ENCODE measurements around the gene GPR84. TPM values are rescaled to one million over a fixed set of nuclear protein-coding genes. Genes with fewer than 3 reads are reported as not detected.

GPR84 gene
- total RNA-seq, 1 donor from 2014 or later, result not detected

DNA sequence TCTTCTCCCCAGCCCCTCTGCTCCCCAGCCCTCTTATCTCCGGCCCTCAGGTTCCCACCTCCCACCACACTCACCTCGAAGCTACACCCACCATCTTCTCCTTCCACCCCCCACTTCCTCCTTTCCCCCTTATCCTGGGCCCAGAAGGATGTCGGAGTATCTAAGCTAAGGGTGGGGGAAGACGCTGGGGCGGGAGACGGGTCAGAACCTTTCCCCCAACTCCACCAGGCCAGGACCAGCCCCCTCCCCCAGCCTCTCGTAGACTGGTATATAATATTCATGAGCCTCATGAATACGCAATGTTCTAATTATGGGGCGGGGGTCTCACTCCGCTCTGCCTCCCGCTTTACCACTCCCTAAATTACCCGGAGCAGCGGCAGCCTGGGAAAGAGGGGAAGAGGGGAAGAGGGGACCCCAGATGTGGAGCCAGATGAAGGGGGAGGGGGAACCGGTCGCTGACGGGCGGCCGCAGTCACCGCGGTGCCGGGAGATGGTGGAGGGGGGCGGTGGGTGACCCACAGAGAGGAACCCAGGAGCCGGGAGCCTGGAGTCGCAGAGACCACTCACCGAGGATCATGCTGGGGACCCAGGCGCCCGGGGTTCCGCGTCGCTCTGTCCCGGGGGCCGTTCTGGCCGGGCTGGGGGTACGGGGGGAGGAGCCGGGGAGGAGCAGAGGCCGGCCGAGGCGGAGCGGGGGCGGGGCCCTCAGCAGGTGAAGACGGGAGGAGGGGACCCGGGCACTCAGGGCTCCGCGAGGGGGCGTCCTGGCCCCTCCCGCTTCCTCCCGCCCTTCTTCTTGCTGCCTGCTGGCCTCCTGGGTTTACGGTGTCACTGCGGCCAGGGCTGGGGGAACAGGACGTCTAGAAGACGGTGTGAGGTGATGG, 26.6 kb upstream of the GPR84 start:
- Mint-ChIP-seq H3K4me3 (peak overlapping the region; percentile 83), H3K9me3 (no peaks in the 10 kb centered on the region), H3K27me3 (no peaks in the 10 kb centered on the region), H3K4me1 (peaks cover 63% of the 10 kb centered on the region), H3K36me3 (ENCODE audit: low read depth) (no peaks in the 10 kb centered on the region), H3K27ac (peak overlapping the region; percentile 41)
- CTCF ChIA-PET, result interaction anchor here (0.8 to 2.6 kb wide), 4 partner anchors 9 to 174 kb away, joined by 3 to 10 read pairs (median 4); no protein-coding TSS in a partner anchor
- ATAC-seq (ENCODE audit: low read depth), result peak; percentile 96
- TF ChIP-seq, protein P1, sequence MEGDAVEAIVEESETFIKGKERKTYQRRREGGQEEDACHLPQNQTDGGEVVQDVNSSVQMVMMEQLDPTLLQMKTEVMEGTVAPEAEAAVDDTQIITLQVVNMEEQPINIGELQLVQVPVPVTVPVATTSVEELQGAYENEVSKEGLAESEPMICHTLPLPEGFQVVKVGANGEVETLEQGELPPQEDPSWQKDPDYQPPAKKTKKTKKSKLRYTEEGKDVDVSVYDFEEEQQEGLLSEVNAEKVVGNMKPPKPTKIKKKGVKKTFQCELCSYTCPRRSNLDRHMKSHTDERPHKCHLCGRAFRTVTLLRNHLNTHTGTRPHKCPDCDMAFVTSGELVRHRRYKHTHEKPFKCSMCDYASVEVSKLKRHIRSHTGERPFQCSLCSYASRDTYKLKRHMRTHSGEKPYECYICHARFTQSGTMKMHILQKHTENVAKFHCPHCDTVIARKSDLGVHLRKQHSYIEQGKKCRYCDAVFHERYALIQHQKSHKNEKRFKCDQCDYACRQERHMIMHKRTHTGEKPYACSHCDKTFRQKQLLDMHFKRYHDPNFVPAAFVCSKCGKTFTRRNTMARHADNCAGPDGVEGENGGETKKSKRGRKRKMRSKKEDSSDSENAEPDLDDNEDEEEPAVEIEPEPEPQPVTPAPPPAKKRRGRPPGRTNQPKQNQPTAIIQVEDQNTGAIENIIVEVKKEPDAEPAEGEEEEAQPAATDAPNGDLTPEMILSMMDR (IDR thresholded peaks at IDR 0.05), result no peak
- DNase-seq, result peak; percentile 74
- POLR2A ChIA-PET, result interaction anchor here (0.6 kb wide), 3 partner anchors 12 to 35 kb away, joined by 7 to 9 read pairs (median 8); no protein-coding TSS in a partner anchor
- intact Hi-C loops (cut with micrococcal nuclease), result loop anchor here (1.0 to 10.0 kb wide), 4 partner anchors 12 to 666 kb away; partner anchors contain the start of genes CALCOCO1, HOXC8, HOXC9 and NCKAP1L

DNA sequence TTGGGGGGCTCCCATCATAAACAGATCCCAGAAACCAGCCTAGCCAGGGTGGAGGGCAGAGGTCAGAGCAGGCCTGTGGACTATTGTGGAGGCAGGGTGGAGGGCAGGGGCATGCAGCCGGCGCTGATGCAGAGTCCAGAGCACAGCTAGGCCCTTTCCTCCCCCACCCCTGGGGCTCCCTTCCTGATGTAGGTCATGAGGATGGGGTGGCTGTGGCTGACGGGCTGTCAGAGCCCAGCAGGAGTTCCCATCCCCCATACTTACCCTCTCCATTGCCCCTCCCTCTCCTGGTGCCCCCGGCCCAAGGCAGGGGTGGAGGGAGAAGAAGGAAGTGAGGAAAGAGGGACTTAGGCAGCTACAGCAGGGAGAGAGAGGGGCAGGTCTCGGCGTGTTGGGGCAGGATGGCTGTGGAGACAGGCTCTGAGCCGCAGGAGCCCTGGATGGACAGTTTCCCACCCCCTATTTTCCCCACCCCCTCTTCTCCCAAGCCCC, 25.9 kb upstream of the GPR84 start:
- ChIA-PET POLR2A (interaction anchor here (0.6 kb wide), 2 partner anchors 31 to 34 kb away, joined by 7 to 8 read pairs; no protein-coding TSS in a partner anchor), CTCF (interaction anchor here (0.8 to 2.6 kb wide), 5 partner anchors 10 to 174 kb away, joined by 3 to 10 read pairs (median 3); no protein-coding TSS in a partner anchor)
- H3K27ac Mint-ChIP-seq, result peak overlapping the region; percentile 53
- no peaks in the 10 kb centered on the region for H3K27me3 Mint-ChIP-seq
- DNase-seq (no peak), ATAC-seq (ENCODE audit: low read depth) (no peak)
- peaks cover 70% of the 10 kb centered on the region for H3K4me1 Mint-ChIP-seq
- H3K36me3 Mint-ChIP-seq (ENCODE audit: low read depth), result no peaks in the 10 kb centered on the region
- TF ChIP-seq, protein P1 (IDR thresholded peaks at IDR 0.05), result no peak
- no peaks in the 10 kb centered on the region for H3K9me3 Mint-ChIP-seq
- H3K4me3 Mint-ChIP-seq, result peak overlapping the region; percentile 29
- intact Hi-C loops (cut with micrococcal nuclease), result loop anchor here (2.0 to 10.0 kb wide), 3 partner anchors 107 to 665 kb away; partner anchors contain the start of genes CALCOCO1, HOXC8, HOXC9 and NCKAP1L

DNA sequence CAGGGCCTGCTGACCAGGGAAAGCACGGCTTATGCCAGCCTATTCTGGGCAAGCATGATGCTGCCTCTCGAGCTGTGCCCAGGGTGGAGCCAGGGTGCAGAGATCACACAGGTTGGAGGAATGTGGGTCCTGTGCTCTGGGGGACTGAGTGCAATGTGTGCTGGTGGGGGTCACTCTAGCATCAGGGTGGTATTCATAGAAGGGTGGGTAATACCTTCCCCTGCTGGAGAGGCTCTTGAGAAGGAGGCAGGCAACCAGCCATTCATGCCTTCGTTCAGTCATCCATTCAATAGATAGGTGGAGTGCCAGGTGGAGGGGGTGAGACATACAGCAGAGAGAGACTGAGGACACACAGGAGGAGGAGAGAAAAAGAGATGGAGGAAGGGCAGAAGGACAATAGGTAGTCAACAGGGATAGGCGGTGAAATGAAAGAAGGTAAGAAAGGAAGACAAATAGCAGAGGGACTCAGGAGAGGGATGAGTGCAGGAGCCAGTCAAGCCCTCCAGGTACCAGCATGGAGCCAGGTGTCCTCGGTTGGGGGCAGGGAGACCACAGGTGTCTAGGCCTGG, 25.4 kb upstream of the GPR84 start:
- Mint-ChIP-seq H3K27me3 (no peaks in the 10 kb centered on the region), H3K27ac (peak overlapping the region; percentile 54), H3K9me3 (no peaks in the 10 kb centered on the region), H3K36me3 (ENCODE audit: low read depth) (no peaks in the 10 kb centered on the region), H3K4me3 (peak overlapping the region; percentile 29), H3K4me1 (peaks cover 76% of the 10 kb centered on the region)
- intact Hi-C loops (cut with micrococcal nuclease), result loop anchor here (2.0 to 10.0 kb wide), 3 partner anchors 107 to 665 kb away; partner anchors contain the start of genes CALCOCO1, HOXC8, HOXC9 and NCKAP1L
- TF ChIP-seq, protein P1 (IDR thresholded peaks at IDR 0.05), result no peak
- ATAC-seq (ENCODE audit: low read depth) (no peak), DNase-seq (no peak)
- CTCF ChIA-PET, result interaction anchor here (1.2 to 2.6 kb wide), 4 partner anchors 9 to 50 kb away, joined by 3 to 10 read pairs (median 4); no protein-coding TSS in a partner anchor
- POLR2A ChIA-PET, result no interaction called here

DNA sequence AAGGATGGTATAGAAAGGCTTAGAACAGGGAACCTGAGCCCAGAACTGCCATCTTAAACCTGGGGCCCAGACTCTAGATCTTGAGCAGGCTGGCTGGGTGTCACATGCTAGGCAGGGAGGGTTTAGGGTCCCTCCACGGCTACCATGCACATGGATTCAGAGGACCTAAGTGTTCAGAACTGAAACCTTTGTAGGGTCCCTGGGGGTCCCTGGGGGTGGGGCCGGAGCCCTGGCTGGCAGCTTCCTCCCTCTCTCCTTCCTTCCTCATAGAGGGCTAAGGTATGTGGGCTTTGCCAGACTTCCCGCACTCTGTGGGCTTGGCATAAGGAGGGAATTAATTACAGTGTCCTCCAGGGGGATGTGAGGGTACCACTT, 24.8 kb upstream of the GPR84 start:
- Mint-ChIP-seq H3K4me1 (peaks cover 79% of the 10 kb centered on the region), H3K27me3 (no peaks in the 10 kb centered on the region), H3K27ac (peak overlapping the region; percentile 54), H3K36me3 (ENCODE audit: low read depth) (no peaks in the 10 kb centered on the region), H3K9me3 (no peaks in the 10 kb centered on the region), H3K4me3 (no peak overlapping the region)
- ChIA-PET CTCF (interaction anchor here (1.4 kb wide), 1 partner anchor 9 kb away, joined by 3 read pairs; no protein-coding TSS in a partner anchor), POLR2A (no interaction called here)
- TF ChIP-seq, protein P1 (IDR thresholded peaks at IDR 0.05), result no peak
- intact Hi-C loops (cut with micrococcal nuclease), result no loop called here
- no peak for DNase-seq
- no peak for ATAC-seq (ENCODE audit: low read depth)
